A673 (cell line): ENCODE measurements around the gene CFAP68. TPM values are rescaled to one million over a fixed set of nuclear protein-coding genes. Genes with fewer than 3 reads are reported as not detected.

Source experiments
- BruUV-seq: library from RNA; stranded (reverse); fragments of 400-500 nt; replicated peaks from 2 replicates; lab custom pipeline; 2021; lab: Mats Ljungman, UMichigan
- CTCF ChIA-PET: fragments of 300-600 bp; sonication (Branson Sonifier 250); formaldehyde crosslinking; loops from one replicate; lab custom pipeline; 2022; ENCODE audit warnings: antibody characterized with exemption; lab: Charles Lee
- POLR2A ChIA-PET: fragments of 300-600 bp; sonication (Branson Sonifier 250); formaldehyde crosslinking; loops from one replicate; lab custom pipeline; 2022; ENCODE audit warnings: antibody characterized with exemption; ENCODE audit not compliant: low non-redundant PET; lab: Charles Lee
- DNase-seq: peaks from one replicate; pipeline ENCODE4 v3.0.0-alpha.2; 2015; ENCODE audit warnings: low spot score
- H3K27ac ChIP-seq: fragments of 200-600 bp; sonication (generic); 2 replicates; pipeline ENCODE4 v1.5.1; 2016; ENCODE audit warnings: mixed run types, low read depth, mild to moderate bottlenecking, mixed read lengths, antibody characterized with exemption, low read length; ENCODE audit not compliant: poor library complexity, severe bottlenecking
- H3K27me3 ChIP-seq: fragments of 200-600 bp; sonication (generic); replicated peaks from 2 replicates; pipeline ENCODE4 v1.6.1; 2017; ENCODE audit warnings: mixed run types, low read depth, mild to moderate bottlenecking, mixed read lengths, antibody characterized with exemption, low read length; ENCODE audit not compliant: insufficient read depth, poor library complexity
- H3K36me3 ChIP-seq: fragments of 200-600 bp; sonication (generic); 2 replicates; pipeline ENCODE4 v1.6.1; 2016; ENCODE audit warnings: mixed run types, mild to moderate bottlenecking, mixed read lengths, antibody characterized with exemption, low read length; ENCODE audit not compliant: insufficient read depth, poor library complexity, severe bottlenecking
- H3K4me1 ChIP-seq: fragments of 200-600 bp; sonication (generic); 2 replicates; pipeline ENCODE4 v1.6.1; 2017; ENCODE audit warnings: mixed run types, mild to moderate bottlenecking, mixed read lengths, antibody characterized with exemption, low read length; ENCODE audit not compliant: insufficient read depth, poor library complexity, severe bottlenecking
- H3K4me3 ChIP-seq: fragments of 200-600 bp; sonication (generic); 2 replicates; pipeline ENCODE4 v1.5.1; 2016; ENCODE audit warnings: low read depth, mixed run types, mild to moderate bottlenecking, mixed read lengths, low read length; ENCODE audit not compliant: poor library complexity, severe bottlenecking
- H3K9me3 ChIP-seq: fragments of 200-600 bp; sonication (generic); 2 replicates; pipeline ENCODE4 v1.6.1; 2016; ENCODE audit warnings: mixed run types, low read depth, mild to moderate bottlenecking, mixed read lengths, antibody characterized with exemption, low read length; ENCODE audit not compliant: poor library complexity, severe bottlenecking
- EZH2 ChIP-seq: fragments of 200-600 bp; sonication (generic); IDR thresholded peaks from 2 replicates; pipeline ENCODE4 v1.6.1; 2017; ENCODE audit warnings: borderline replicate concordance, low read depth, mild to moderate bottlenecking, mixed read lengths, antibody characterized with exemption, low read length; ENCODE audit not compliant: poor library complexity, severe bottlenecking
- intact Hi-C: fragments of 100-400 bp; cut with micrococcal nuclease; formaldehyde crosslinking; loops from one replicate; pipeline ENCODE4 v1.10.0; 2022; ENCODE audit not compliant: unreplicated experiment
- total RNA-seq: library from RNA; stranded (reverse); gene quantifications from 2 replicates; pipeline ENCODE4 v1.2.3, GENCODE V29; 2021
- TF ChIP-seq, protein P1 (sequence below): fragments of 300-800, 200-600 bp; sonication (generic); conservative IDR thresholded peaks from 2 replicates; pipeline ENCODE4 v1.5.1; 2017; ENCODE audit warnings: low read depth, mild to moderate bottlenecking, antibody characterized with exemption, low read length, moderate library complexity, mixed read lengths

Gene CFAP68
- total RNA-seq, 1 experiment from 2014 or later = 16.9 TPM

GRCh38 chr11:111846063-111846462 is 33.3 kb upstream of the CFAP68 start:
- CTCF ChIA-PET = interaction anchor here (0.6 to 1.3 kb wide), 3 partner anchors 12 to 434 kb away, joined by 3 to 4 read pairs (median 4); no protein-coding TSS in a partner anchor
- Histone ChIP-seq H3K27ac (peak overlapping the region; percentile 59), H3K4me3 (no peak overlapping the region), H3K27me3 (no peaks in the 10 kb centered on the region), H3K36me3 (peaks cover 16% of the 10 kb centered on the region), H3K9me3 (no peaks in the 10 kb centered on the region), H3K4me1 (peaks cover 25% of the 10 kb centered on the region)
- intact Hi-C loops = loop anchor here (10.0 kb wide), 1 partner anchor 561 kb away; no protein-coding TSS in a partner anchor
- DNase-seq = no peak
- no peak for TF ChIP-seq EZH2
- TF ChIP-seq, protein P1, sequence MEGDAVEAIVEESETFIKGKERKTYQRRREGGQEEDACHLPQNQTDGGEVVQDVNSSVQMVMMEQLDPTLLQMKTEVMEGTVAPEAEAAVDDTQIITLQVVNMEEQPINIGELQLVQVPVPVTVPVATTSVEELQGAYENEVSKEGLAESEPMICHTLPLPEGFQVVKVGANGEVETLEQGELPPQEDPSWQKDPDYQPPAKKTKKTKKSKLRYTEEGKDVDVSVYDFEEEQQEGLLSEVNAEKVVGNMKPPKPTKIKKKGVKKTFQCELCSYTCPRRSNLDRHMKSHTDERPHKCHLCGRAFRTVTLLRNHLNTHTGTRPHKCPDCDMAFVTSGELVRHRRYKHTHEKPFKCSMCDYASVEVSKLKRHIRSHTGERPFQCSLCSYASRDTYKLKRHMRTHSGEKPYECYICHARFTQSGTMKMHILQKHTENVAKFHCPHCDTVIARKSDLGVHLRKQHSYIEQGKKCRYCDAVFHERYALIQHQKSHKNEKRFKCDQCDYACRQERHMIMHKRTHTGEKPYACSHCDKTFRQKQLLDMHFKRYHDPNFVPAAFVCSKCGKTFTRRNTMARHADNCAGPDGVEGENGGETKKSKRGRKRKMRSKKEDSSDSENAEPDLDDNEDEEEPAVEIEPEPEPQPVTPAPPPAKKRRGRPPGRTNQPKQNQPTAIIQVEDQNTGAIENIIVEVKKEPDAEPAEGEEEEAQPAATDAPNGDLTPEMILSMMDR = no peak
- BruUV-seq = no TSS peak
- POLR2A ChIA-PET = interaction anchor here (0.6 kb wide), 1 partner anchor 152 kb away, joined by 4 read pairs; no protein-coding TSS in a partner anchor

DNA sequence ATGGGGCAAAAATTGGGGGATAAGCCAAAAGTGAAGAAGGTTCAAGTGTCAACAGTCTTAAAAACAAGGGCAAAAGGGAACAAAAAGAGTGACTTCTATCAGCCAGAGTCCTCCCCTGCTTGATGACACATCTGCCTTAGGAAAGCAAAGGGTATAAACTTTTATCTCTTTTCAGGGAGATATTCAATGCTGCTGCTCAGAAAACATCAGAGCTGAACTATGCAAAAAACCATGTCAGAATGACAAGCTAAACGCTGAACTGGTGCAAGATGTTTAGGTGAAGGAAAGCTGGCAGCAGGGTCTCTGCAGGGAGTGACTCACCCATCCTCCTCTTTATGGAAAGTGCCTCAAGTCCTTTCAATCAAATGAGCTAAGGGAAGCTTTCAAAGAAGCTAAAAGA is 32.7 kb upstream of the CFAP68 start:
- H3K36me3 ChIP-seq = peaks cover 16% of the 10 kb centered on the region
- intact Hi-C loops = loop anchor here (10.0 kb wide), 1 partner anchor 562 kb away; no protein-coding TSS in a partner anchor
- DNase-seq = peak; percentile 64
- no TSS peak for BruUV-seq
- no peaks in the 10 kb centered on the region for H3K27me3 ChIP-seq
- ChIA-PET POLR2A (interaction anchor here (0.6 kb wide), 2 partner anchors 90 to 151 kb away, joined by 4 to 11 read pairs; no protein-coding TSS in a partner anchor), CTCF (interaction anchor here (0.6 to 1.3 kb wide), 5 partner anchors 13 to 434 kb away, joined by 3 to 6 read pairs (median 4); no protein-coding TSS in a partner anchor)
- TF ChIP-seq EZH2 = no peak
- TF ChIP-seq, protein P1 = no peak
- peak overlapping the region; percentile 59 for H3K27ac ChIP-seq
- peaks cover 22% of the 10 kb centered on the region for H3K4me1 ChIP-seq
- no peak overlapping the region for H3K4me3 ChIP-seq
- H3K9me3 ChIP-seq = no peaks in the 10 kb centered on the region

GRCh38 chr11:111849631-111850030 is 29.7 kb upstream of the CFAP68 start:
- no peak overlapping the region for H3K27ac ChIP-seq
- no peaks in the 10 kb centered on the region for H3K27me3 ChIP-seq
- TF ChIP-seq, protein P1 = no peak
- no peak for TF ChIP-seq EZH2
- peaks cover 28% of the 10 kb centered on the region for H3K36me3 ChIP-seq
- H3K4me3 ChIP-seq = no peak overlapping the region
- H3K4me1 ChIP-seq = peaks cover 22% of the 10 kb centered on the region
- intact Hi-C loops = loop anchor here (10.0 kb wide), 1 partner anchor 565 kb away; no protein-coding TSS in a partner anchor
- ChIA-PET POLR2A (no interaction called here), CTCF (no interaction called here)
- no peaks in the 10 kb centered on the region for H3K9me3 ChIP-seq
- no TSS peak for BruUV-seq
- no peak for DNase-seq
